NCI-H1694 (cell line): Measurements from ENCODE around the gene FOXK1.
"Not testable (repeated sequence)": the region's sequence is repeated elsewhere in the genome, so short reads cannot be mapped to it uniquely, and the experiment has no call there.

Experiments used
- DNase-seq: peaks from one replicate; lab custom pipeline; 2025; lab: John Stamatoyannopoulos, UW

The FOXK1 gene

GRCh38 chr7:4681886-4682620, at the start of gene FOXK1:
TSS of gene FOXK1 (plus strand) at chr7:4682295. CDS start at chr7:4682309, 14 bp downstream.
- DNase-seq = no peak

DNA sequence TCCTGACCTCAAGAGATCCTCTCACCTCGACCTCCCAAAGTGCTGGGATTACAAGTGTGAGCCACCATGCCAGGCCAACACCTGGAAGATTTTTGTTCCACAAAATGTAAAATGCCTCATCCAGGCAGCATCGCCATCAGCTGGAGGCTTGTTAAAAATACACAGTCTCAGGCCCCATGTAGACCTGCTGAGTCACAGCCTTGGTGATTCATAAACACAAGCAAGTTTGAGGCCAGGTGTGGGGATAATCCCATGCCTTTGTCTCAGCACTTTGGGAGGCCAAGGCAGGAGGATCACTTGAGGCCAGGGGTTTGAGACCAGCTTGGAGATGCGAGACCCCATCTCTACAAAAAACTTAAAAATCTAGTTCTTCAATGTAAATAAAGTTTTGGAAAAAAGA, 49.1 kb upstream of the FOXK1 start:
- no peak for DNase-seq

DNA sequence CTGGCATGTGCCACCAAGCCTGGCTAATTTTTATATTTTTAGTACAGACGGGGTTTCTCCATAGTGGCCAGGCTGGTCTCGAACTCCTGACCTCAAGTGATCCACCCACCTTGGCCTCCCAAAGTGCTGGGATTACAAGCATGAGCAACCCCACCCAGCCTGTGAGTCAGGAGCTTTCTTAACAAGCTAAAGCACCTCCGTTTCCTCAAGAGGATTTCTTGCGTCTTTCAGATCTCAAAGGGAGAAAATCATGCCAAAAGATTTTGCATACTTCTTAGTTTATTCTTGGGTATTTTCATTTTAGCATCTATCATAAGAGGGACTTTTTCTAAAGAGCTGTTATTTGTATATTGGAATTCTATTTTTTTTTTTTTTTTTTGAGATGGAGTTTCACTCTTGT, 47.9 kb upstream of the FOXK1 start:
- DNase-seq = no peak

DNA sequence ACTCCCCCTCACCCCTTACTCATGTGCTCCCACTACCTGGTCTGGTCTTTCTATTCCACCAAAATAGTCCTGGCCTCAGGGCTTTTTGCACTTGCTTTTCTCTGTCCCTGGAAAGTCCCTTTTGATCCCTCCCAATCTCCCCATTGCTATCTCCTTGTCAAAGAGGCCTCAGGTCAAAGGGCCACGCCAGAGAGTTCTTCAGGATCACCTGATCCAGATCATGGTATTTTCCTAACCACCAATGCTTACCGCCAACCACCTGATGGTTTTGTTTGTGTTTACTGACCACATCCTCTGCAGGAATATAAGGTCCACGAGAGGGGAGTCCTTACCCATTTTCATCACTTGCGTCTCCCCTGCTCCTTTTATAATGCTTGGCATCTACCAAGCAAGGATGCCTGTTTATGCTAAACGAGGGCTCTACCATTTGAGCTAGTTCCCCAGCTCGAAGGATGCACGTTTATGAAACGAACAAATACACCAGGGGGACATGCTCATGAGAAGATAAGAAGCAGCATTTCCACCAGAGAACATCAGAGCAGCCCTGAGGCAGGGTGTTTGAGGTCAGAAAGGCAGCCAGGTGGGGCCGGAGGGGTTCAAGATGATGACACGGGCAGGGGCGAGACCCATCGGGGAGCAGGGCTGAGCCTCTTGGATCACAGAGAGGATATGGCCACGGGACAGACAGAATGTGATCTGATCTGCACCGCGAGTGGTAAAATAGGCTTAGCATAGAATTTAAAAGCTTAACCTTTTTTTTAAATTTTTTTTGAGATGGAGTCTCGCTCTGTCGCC, 43.1 kb upstream of the FOXK1 start:
- no peak for DNase-seq

- DNase-seq = no peak
These were observed 40.9 kb upstream of the FOXK1 start for GRCh38 chr7:4641091-4641666.

DNA sequence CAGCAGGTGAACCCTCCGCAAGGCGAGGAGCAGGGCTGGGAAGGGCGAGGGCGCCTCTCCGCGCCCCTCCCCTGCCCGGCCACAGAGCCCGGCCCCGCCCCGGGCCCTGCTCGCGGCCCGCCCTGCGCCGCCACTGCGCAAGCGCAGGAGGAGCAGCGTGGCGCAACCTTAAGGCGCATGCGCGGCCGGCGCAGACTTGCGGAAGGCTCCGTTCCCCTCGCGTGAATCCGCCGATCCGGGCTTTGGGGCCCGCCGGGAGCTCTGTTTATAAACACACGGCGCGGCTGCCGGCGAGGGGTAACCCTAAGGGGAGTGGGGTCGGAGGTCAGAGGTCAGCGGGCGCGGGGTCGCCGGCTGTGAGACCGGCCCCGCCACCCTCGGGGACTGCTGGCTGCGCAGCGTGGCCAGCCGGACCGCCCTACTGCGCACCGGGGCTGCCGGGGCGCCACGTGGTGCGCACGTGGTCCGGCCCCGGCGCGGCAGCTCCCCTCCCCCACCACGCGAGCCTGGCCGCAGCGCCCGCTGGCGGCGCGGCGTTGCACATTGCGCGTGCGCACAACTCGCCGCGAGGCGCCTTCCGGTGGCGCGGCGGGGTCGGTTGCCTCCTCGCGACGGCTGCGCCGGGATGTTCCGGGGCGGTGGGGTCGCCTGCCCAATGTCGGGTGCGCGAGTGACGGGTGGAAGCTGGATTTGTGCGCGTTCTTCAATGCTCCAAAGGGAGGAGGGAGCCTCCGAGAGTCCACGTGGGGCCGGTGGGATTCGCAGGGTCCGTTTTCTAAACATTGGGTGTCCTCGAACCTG, 40.2 kb upstream of the FOXK1 start:
- peak; percentile 81 for DNase-seq

GRCh38 chr7:4642468-4643203, 39.5 kb upstream of the FOXK1 start:
- no peak for DNase-seq

GRCh38 chr7:4643204-4643471, 39.0 kb upstream of the FOXK1 start:
- DNase-seq = not testable (repeated sequence)

- no peak for DNase-seq
These were observed 36.8 kb upstream of the FOXK1 start for GRCh38 chr7:4645246-4645645.

DNA sequence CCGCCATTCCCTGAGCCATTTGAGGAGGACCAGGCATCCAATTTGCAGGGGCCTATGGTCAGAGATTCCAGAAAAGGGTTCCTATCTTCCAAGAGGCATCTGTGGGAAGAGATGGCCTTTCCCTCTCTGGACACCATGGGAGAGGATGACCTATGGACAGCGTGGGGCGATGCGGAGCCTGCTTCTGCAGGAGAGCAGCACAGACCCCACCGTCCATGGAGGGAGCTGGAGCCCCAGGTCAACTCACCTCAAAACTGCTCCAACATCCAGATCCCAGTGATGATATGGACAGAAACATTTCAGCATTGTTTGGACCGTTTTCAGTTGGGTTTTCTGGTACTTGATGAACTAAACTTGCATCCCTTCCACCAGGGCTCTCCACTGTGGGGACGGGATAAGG, 34.0 kb upstream of the FOXK1 start:
- DNase-seq = no peak

- no peak for DNase-seq
These were observed 31.6 kb upstream of the FOXK1 start for GRCh38 chr7:4650433-4651047.

DNA sequence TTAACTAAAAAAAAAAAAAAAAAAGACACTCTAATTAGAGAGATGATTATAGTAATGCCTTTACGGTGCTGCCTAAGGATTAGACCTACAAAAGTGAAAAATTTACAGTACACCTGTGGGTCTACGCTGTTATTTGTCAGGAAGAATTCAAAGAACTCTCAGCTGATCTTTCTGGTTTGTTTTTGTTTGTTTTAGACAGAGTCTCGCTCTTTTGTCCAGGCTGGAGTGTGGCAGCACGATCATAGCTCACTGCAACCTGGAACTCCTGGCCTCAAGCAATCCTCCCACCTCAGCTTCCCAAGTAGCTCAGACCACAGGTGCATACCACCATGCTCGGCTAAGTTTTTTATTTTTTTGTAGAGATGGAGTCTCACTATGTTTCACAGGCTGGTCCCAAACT, 28.3 kb upstream of the FOXK1 start:
- no peak for DNase-seq

DNA sequence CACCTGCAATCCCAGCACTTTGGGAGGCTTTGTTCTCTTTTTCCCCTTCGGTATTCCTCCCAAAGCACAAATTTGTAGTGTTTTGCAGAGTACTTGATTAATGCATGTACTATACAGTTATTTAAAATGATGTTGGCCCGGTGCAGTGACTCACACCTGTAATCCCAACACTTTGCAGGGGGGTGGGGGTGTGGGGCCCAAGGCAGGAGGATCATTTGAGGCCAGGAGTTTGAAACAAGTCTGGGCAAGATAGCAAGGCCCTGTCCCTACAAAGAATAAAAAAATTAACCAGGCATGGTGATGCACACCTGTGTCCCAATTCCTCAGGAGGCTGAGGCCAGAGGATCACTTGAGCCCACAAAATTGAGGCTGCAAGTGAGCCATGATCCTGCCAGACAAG, 26.8 kb upstream of the FOXK1 start:
- DNase-seq = no peak

DNA sequence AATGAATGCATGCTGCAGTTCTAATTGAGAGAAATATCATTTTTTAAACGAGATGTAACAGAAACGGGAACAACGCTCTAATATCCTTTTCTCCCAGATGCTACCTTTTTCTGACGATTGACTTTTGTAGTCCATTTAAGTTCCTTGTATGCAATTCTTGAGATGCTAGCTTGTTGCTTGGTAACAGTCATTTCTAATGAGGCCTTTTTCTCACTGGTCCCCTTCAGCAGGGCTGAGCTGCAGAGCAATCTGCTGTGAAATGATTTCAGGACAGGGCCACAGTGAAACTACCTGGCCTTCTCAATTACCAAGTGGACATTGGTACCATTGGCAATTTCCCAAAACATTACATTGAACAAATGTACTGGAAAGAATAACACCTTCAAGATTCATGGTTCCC, 26.2 kb upstream of the FOXK1 start:
- DNase-seq = no peak

DNA sequence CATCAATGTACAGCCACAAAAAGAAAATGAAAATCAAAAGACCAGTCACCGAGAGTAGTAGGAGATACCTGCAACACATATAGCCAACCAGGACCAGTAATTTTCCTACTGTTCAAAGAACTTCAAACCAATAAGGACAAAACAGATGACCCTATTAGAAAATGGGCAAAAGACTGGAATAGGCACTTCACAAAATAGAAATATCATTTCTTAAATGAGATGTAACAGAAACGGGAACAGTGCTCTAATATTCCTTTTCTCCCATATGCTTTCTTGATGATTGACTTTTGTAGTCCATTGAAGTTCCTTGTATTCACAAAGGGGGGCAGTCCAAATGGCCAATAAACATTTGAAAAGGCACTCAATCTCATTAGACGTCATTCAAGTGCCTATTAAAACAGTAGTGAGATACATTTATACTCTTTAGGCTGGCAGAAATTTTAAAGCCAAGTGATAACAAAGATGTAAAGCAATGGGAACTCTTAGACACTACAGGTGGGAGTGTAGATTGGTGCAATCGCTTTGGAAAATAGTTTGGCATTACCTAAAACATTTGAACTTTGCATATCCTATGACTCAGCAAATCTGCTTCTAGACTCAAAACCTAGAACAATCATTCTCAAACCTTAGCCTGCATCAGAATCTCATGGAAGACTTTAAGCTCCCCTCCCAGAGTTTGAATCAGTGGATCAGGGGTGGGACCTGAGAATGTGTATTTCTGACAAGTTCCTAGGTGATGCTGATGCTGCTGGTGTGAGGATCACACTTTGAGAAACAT, 24.3 kb upstream of the FOXK1 start:
- DNase-seq = no peak

GRCh38 chr7:4659551-4660286, 22.4 kb upstream of the FOXK1 start:
- no peak for DNase-seq

DNA sequence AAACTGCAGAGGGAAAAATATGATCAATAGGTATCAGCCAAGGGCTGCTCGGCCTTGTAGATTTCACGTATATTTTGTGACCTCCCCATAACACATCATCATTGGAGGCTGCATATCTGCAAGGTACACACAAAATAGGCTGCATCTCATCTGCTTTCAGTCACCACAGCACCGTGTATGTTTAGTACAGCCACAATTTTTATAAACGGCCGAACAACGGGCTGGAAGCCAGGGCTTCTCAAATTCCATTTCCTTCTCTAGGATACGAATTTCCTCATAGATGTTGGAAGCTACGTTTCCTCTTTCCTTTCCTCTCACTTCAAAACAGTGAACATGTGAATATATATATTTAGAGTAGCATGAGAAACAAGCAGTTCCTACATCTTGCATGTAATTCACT, 20.2 kb upstream of the FOXK1 start:
- DNase-seq = no peak

DNA sequence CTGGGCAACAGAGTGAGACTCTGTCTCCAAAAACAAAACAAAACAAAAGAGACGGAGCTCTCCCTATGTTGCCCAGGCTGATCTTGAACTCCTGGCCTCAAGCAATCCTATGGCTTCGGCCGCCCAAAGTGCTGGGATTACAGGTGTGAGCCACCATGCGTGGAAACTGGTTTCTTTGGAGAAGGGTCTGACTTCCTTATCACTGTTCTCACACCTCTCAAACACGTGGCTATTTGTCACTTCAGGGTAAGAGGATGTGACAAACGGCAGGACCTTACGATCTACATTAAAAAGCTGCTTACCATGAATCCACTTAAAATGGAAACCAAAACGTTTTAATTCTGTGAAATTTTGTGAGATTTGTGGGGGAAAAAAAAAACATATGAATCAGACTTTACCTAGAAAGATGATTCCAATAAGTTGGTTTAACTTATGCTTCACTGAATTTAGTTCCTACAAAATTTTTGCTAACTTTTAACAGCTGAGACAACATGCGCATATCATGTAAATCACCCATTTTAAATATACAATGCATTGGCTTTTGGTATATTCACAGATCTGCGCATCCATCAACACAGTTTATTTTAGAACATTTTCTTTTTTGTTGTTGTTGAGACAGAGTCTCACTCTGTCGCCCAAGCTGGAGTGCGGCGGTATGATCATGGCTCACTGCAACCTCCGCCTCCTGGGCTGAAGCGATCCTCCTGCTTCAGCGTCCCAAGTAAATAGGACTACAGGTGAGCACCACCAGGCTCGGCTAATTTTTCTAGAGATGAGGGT, 18.7 kb upstream of the FOXK1 start:
- DNase-seq = no peak

GRCh38 chr7:4665661-4666060, 16.4 kb upstream of the FOXK1 start:
- no peak for DNase-seq
